Measurements from ENCODE around the gene TJP3. TPM values are rescaled to one million over a fixed set of nuclear protein-coding genes. Genes with fewer than 3 reads are reported as not detected.

TJP3 gene
- total RNA-seq, 4 donors from 2014 or later = 27.3 to 60.9 (median 35.6) TPM

DNA sequence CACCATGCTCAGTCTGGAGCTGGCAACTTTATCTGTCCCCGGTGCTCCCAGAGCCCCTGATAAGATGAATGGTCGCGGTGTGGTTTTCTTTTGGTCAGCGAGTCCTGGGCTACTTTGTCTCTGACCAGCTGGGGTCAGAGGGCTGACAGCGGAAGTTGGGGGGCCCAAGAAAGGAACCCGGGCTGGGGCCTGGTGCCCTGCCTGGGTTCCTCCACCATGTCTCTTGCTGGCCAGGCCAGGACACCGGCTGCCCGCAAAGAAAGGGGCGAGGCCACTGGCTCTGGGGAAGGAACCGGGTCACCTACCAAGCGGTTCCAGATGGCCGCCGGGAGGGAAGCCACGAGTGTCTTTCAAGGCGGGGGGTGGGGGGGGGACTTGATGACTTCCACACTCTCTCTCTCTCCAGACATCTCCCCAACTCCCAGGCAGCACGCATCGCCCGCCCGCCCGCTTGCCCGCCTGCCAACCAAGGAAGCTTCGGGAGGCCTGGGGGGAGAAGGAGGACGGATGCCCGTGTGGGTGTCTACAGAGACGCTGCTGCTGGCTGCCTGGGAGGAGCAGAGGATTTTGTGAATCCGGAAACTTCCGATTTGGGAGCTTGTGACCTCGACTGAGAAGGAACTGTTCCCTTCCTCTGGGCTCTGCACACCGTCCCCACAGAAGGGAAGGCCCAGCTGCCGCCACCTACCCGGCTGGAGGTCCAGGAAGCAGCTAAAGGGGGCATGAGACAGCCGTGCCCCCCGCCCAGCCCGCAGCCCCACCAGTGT is 9.0 kb upstream of the TJP3 start:
- TF ChIP-seq, protein P1, sequence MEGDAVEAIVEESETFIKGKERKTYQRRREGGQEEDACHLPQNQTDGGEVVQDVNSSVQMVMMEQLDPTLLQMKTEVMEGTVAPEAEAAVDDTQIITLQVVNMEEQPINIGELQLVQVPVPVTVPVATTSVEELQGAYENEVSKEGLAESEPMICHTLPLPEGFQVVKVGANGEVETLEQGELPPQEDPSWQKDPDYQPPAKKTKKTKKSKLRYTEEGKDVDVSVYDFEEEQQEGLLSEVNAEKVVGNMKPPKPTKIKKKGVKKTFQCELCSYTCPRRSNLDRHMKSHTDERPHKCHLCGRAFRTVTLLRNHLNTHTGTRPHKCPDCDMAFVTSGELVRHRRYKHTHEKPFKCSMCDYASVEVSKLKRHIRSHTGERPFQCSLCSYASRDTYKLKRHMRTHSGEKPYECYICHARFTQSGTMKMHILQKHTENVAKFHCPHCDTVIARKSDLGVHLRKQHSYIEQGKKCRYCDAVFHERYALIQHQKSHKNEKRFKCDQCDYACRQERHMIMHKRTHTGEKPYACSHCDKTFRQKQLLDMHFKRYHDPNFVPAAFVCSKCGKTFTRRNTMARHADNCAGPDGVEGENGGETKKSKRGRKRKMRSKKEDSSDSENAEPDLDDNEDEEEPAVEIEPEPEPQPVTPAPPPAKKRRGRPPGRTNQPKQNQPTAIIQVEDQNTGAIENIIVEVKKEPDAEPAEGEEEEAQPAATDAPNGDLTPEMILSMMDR (IDR thresholded peaks at IDR 0.05) = no peak
- TF ChIP-seq POLR2A (IDR thresholded peaks at IDR 0.05) = no peak

DNA sequence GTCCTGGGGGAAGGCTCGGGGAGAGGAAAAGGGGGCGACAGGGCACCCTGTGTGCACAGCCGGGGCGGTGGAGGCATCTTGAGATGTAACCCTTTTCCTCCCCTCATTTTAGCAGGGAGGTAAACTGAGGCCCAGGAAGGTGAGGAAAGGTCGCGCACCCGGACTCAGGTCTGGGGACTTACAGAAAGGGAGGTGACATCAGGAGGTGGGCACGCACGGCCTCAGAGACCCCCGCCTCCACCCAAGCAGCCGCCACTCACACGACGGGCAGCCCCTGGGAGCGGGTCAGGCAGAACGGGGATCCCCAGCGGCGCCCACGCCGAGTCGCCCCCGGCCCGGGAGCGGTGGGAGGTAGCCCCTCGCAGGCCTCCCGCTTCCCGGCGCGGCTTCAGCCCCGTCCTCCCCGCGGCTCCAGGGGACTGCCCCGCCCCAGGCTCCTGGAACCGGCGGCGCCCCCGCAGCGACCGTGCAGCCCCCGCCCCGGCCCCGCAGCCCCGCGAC is 8.4 kb upstream of the TJP3 start:
- 0 to 1% methylated on average over 20 to 36 of the region's 43 CpGs for WGBS, 2 donors
- H3K4me3 ChIP-seq (ENCODE audit: low read depth, poor library complexity, severe bottlenecking) = peak overlapping the region; percentile 81
- intact Hi-C loops (cut with DNase I; ENCODE audit: low total_unique reads) = loop anchor here (5.0 kb wide), 1 partner anchor 37 kb away; no protein-coding TSS in a partner anchor
- DNase-seq (ENCODE audit: low spot score in 2 of 2) = peak in 1 of 2 donors; percentile 83
- TF ChIP-seq, protein P1 (IDR thresholded peaks at IDR 0.05) = no peak
- no peak for TF ChIP-seq POLR2A (IDR thresholded peaks at IDR 0.05)

More for the DNA sequence above, 9.0 kb upstream of the TJP3 start:
- DNase-seq (ENCODE audit: low spot score in 2 of 2) = peak; percentile 49 to 85
- WGBS, 2 donors = 7 to 9% methylated on average over 26 to 27 of the region's 34 CpGs
- intact Hi-C loops (cut with DNase I; ENCODE audit: low total_unique reads) = loop anchor here (5.0 kb wide), 1 partner anchor 37 kb away; no protein-coding TSS in a partner anchor
- H3K4me3 ChIP-seq (ENCODE audit: low read depth, poor library complexity, severe bottlenecking) = peak overlapping the region; percentile 81

DNA sequence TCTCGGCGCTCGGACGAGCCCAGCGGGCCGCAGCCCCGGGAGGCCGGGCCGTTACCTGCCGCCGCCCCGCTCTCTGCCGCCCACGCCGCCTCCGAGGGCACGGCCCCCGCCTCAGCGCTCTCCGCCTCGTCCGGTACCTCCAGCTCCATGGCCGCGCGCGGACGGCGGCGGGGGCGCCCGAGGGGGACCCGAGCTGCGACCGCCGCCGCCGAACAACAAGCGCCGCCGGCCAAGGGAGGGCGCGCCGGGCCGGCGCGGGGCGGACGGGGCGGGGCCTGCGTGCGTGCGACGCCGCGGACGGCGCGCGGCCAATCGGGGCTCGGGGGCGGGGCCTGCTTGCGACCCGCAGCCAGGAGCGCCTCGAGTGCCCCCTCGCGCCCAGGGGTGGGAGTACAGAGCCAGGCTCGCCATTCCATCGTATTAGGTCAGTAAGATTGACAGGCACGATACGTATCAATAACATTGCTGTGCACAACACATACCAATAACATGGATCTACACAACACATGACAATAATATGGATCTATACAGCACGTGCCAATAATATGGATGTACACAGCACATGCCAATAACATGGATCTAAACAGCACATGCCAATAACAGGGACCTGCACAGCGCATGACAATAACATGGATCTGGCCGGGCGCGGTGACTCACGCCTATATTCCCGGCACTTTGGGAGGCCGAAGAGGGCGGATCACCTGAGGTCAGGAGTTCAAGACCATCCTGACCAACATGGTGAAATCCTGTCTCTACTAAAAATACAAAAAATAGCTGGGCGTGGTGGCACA is 7.7 kb upstream of the TJP3 start, which contains the start of gene PIP5K1C:
Gene PIP5K1C, minus strand, starts transcription at position 227 of the 791 bp plus-strand sequence. Its CDS starts 78 bp downstream, at position 149.
- DNase-seq (ENCODE audit: low spot score in 2 of 2) = peak; percentile 83 to 98
- H3K4me3 ChIP-seq (ENCODE audit: low read depth, poor library complexity, severe bottlenecking) = peak within 1 kb of the TSS; percentile 81
- TF ChIP-seq, protein P1 (IDR thresholded peaks at IDR 0.05) = no peak
- intact Hi-C loops (cut with DNase I; ENCODE audit: low total_unique reads) = no loop called here
- 5 to 6% methylated on average over 23 to 33 of the region's 82 CpGs for WGBS, 2 donors

DNA sequence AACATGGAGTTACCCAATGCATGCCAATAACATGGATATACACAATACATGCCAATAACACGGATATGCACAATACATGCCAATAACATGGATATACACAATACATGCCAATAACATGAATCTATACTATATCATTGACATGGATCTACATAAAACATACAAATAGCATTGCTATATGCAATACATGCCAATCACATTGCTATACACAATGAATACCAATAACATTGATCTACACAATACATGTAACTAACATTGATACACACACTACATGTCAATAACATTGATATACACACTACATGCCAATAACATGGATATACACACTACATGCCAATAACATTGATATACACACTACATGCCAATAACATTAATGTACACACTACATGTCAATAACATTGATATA is 7.0 kb upstream of the TJP3 start:
- no peak overlapping the region for H3K4me3 ChIP-seq (ENCODE audit: low read depth, poor library complexity, severe bottlenecking)
- 21 to 24% methylated on average over 1 of the region's 1 CpG for WGBS, 2 donors
- no peak for DNase-seq (ENCODE audit: low spot score in 2 of 2)
- intact Hi-C loops (cut with DNase I; ENCODE audit: low total_unique reads) = no loop called here
- TF ChIP-seq, protein P1 (IDR thresholded peaks at IDR 0.05) = no peak
- no peak for TF ChIP-seq POLR2A (IDR thresholded peaks at IDR 0.05)

DNA sequence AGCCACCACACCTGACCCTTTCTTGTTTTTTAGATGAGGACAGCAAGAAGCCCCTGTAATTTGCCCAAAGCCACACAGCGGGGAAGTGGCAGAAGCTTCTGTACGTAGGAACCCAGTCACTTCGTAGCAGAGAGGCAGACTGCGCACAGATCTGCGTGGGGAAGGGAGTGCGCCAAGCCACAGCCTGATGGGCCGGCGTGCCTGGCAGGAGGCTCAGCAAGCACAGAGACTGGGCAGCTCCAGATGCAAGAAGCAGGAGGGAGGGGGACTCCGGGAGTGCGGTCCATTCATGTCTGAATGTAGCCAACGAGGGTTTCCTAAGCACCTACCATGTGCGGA is 347 bp upstream of the TJP3 start:
- no peak overlapping the region for H3K4me3 ChIP-seq (ENCODE audit: low read depth, poor library complexity, severe bottlenecking)
- DNase-seq (ENCODE audit: low spot score in 2 of 2) = no peak
- 65 to 82% methylated on average over 11 to 12 of the region's 12 CpGs for WGBS, 2 donors
- TF ChIP-seq, protein P1 (IDR thresholded peaks at IDR 0.05) = no peak
- no peak for TF ChIP-seq POLR2A (IDR thresholded peaks at IDR 0.05)
- intact Hi-C loops (cut with DNase I; ENCODE audit: low total_unique reads) = no loop called here
